ENCODE measurements around the gene DDAH1.

DDAH1 gene

DNA sequence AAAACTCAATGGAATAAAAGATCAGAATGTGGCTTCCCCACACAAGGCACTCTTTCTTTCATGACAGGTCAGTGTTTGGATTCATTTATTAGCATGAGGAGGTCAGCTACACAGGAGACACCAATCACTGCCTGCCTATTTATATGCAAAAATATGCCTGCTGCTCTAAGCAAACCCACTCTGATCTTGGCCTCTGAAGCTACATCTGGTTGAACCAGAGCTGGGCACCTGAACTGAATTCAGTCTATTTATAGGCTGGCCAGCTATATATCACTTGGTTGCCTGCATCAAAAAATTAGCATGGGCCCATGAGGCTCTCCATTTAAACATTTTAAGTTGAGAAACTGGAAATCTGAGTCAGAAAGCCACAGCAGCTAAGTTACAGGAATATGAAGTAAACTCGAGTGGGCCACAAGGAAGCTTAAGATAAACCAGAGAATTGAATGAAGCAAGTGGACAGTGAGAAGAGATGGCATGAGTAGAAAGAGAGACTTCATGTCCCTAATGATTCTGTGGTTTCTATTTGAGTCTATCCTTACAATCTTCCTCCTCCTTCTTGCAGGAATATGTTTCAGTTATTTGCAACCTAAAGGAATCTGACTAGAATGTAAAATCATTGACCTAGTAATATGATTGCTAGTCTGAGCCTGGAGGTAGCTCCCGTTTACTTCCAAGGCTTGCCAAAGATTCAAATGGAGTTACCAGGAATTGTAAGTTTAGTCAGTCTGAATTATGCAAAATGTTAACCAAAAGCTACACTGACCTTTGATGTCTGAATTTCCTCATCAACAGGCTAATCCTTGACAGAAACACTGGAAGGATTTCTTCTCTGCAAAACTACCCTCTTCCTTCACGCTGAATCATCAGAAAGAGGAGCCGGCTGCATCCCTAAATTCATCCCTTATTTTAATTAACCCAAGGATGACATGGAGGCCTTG, 17.7 kb downstream of the DDAH1 start:
- H3K36me3 Mint-ChIP-seq (ENCODE audit: low read depth), result peaks cover 9% of the 10 kb centered on the region
- H3K27me3 Mint-ChIP-seq (ENCODE audit: low read depth), result no peaks in the 10 kb centered on the region
- TF ChIP-seq, protein P1, sequence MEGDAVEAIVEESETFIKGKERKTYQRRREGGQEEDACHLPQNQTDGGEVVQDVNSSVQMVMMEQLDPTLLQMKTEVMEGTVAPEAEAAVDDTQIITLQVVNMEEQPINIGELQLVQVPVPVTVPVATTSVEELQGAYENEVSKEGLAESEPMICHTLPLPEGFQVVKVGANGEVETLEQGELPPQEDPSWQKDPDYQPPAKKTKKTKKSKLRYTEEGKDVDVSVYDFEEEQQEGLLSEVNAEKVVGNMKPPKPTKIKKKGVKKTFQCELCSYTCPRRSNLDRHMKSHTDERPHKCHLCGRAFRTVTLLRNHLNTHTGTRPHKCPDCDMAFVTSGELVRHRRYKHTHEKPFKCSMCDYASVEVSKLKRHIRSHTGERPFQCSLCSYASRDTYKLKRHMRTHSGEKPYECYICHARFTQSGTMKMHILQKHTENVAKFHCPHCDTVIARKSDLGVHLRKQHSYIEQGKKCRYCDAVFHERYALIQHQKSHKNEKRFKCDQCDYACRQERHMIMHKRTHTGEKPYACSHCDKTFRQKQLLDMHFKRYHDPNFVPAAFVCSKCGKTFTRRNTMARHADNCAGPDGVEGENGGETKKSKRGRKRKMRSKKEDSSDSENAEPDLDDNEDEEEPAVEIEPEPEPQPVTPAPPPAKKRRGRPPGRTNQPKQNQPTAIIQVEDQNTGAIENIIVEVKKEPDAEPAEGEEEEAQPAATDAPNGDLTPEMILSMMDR (IDR thresholded peaks at IDR 0.05; ENCODE audit: unreplicated experiment in 3 of 3), result no peak
- no peak overlapping the region for H3K4me3 Mint-ChIP-seq
- peak overlapping the region; percentile 24 to 77 (median 65) for H3K27ac Mint-ChIP-seq
- peaks cover 9% of the 10 kb centered on the region for H3K4me1 Mint-ChIP-seq
- H3K9me3 Mint-ChIP-seq, result peaks cover 6% of the 10 kb centered on the region

DNA sequence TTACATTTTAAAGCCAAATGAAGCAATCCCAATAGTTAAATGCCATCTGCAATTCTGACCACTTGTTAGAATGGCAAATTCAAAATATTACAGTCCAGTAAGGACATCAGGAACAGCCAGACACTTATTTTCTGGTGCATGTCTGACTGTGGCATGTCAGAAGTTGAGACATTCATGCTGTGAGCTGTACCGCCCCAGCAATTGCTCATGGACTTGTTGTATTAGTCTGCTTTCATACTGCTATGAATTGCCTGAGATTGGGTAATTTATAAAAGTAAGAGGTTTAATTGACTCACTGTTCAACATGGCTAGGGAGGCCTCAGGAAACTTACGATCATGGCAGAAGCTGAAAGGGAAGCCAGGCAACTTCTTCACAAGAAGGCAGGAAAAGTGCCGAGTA, 19.1 kb downstream of the DDAH1 start:
- Mint-ChIP-seq H3K4me1 (peaks cover 11% of the 10 kb centered on the region), H3K27ac (no peak overlapping the region), H3K36me3 (ENCODE audit: low read depth) (peaks cover 9% of the 10 kb centered on the region), H3K4me3 (no peak overlapping the region), H3K27me3 (ENCODE audit: low read depth) (no peaks in the 10 kb centered on the region), H3K9me3 (peaks cover 6% of the 10 kb centered on the region)
- TF ChIP-seq, protein P1 (IDR thresholded peaks at IDR 0.05; ENCODE audit: unreplicated experiment in 3 of 3), result no peak

DNA sequence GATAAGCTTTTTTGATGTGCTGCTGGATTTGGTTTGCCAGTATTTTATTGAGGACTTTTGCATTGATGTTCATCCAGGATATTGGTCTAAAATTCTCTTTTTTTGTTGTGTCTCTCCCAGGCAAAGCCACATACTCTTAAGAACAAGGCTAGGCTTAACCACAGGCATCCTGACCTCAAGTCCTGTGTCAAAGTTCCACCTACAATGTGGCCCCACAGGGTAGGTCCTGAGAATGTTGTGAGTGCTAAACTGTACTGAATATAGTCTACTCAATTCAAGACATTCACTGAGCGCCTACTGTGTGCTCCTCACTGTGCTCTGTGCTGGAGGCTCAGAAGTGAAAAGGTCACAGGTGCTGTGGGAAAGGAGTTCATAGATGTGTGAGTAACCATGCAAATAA, 20.6 kb downstream of the DDAH1 start:
- peaks cover 24% of the 10 kb centered on the region for H3K4me1 Mint-ChIP-seq
- TF ChIP-seq, protein P1 (IDR thresholded peaks at IDR 0.05; ENCODE audit: unreplicated experiment in 3 of 3), result no peak
- H3K9me3 Mint-ChIP-seq, result peaks cover 6% of the 10 kb centered on the region
- H3K27ac Mint-ChIP-seq, result no peak overlapping the region
- H3K36me3 Mint-ChIP-seq (ENCODE audit: low read depth), result peaks cover 7% of the 10 kb centered on the region
- no peak overlapping the region for H3K4me3 Mint-ChIP-seq
- no peaks in the 10 kb centered on the region for H3K27me3 Mint-ChIP-seq (ENCODE audit: low read depth)

DNA sequence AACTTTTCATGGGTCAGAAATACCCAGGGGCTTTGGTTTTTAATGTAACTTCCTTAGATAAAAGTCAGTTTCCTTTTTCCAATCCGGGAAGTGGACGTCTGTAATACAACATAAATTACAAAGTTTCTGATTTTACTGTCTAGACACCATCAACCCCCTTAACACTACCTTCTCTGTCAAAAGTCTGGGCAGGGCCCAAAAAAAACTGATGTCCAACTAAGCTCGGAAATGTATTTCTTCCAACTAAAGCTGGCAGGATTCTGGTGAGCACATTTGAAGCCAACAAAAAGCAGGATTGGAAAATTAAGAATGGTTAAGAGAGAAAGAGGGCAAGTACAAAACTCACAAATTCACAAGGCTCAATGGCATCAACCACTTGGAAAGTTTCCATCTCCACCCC, 24.3 kb downstream of the DDAH1 start:
- Mint-ChIP-seq H3K9me3 (peaks cover 6% of the 10 kb centered on the region), H3K36me3 (ENCODE audit: low read depth) (peaks cover 4% of the 10 kb centered on the region), H3K4me3 (no peak overlapping the region), H3K27ac (peak overlapping the region; percentile 23 to 62 (median 35)), H3K4me1 (peaks cover 30% of the 10 kb centered on the region), H3K27me3 (ENCODE audit: low read depth) (no peaks in the 10 kb centered on the region)
- TF ChIP-seq, protein P1 (IDR thresholded peaks at IDR 0.05; ENCODE audit: unreplicated experiment in 3 of 3), result no peak

DNA sequence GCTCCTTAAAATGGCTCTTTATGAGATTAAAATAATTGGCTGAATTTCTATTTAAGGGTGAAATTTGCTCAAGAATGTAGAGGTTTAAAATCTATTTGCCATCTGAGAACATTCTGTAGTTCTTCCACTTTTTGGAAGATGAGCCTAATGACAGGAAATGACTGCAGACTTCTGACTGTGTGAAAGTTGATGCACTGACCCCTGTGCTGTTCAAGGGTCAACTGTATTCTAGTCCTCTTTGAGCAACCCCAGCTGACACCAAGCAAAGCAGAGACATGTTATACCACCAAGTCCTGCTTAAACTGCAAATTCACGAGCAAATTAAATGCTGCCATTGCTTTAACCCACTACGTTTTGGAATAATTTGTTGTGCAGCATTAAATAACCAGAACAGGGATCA, 26.6 kb downstream of the DDAH1 start:
- Mint-ChIP-seq H3K4me1 (peaks cover 30% of the 10 kb centered on the region), H3K9me3 (peaks cover under 1% of the 10 kb centered on the region), H3K27me3 (ENCODE audit: low read depth) (no peaks in the 10 kb centered on the region), H3K27ac (peak overlapping the region; percentile 63 to 80 (median 65)), H3K4me3 (no peak overlapping the region), H3K36me3 (ENCODE audit: low read depth) (peaks cover under 1% of the 10 kb centered on the region)
- TF ChIP-seq, protein P1 (IDR thresholded peaks at IDR 0.05; ENCODE audit: unreplicated experiment in 3 of 3), result no peak

DNA sequence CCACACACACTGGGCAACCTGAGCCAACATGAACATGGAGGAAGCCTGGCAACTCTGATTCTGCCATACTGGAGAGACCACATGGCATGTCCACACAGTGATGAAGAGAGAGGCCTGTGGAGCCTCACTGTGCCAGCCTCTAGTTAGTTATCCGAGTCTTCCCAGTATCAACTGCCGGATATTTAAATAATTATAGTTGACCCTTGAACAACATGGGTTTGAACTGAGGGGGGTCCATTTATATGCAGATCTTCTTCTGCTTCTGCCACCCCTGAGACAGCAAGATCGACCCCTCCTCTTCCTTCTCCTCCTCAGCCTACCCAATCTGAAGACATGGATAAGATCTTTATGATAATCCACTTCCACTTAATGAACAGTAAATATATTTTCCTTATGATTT, 27.8 kb downstream of the DDAH1 start:
- no peaks in the 10 kb centered on the region for H3K36me3 Mint-ChIP-seq (ENCODE audit: low read depth)

More for the DNA sequence above, 27.8 kb downstream of the DDAH1 start:
- TF ChIP-seq, protein P1 (IDR thresholded peaks at IDR 0.05; ENCODE audit: unreplicated experiment in 3 of 3), result no peak
- H3K27ac Mint-ChIP-seq, result no peak overlapping the region
- peaks cover 30% of the 10 kb centered on the region for H3K4me1 Mint-ChIP-seq
- H3K9me3 Mint-ChIP-seq, result no peaks in the 10 kb centered on the region
- H3K4me3 Mint-ChIP-seq, result no peak overlapping the region
- H3K27me3 Mint-ChIP-seq (ENCODE audit: low read depth), result no peaks in the 10 kb centered on the region

All from nephron (organoid).